ENCODE data around the gene ARID3A.

GRCh38 chr19:887599-887998 is 38.2 kb upstream of the ARID3A start:
- TF ChIP-seq, protein P1, sequence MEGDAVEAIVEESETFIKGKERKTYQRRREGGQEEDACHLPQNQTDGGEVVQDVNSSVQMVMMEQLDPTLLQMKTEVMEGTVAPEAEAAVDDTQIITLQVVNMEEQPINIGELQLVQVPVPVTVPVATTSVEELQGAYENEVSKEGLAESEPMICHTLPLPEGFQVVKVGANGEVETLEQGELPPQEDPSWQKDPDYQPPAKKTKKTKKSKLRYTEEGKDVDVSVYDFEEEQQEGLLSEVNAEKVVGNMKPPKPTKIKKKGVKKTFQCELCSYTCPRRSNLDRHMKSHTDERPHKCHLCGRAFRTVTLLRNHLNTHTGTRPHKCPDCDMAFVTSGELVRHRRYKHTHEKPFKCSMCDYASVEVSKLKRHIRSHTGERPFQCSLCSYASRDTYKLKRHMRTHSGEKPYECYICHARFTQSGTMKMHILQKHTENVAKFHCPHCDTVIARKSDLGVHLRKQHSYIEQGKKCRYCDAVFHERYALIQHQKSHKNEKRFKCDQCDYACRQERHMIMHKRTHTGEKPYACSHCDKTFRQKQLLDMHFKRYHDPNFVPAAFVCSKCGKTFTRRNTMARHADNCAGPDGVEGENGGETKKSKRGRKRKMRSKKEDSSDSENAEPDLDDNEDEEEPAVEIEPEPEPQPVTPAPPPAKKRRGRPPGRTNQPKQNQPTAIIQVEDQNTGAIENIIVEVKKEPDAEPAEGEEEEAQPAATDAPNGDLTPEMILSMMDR (IDR thresholded peaks at IDR 0.05 in 4 of 5, conservative IDR thresholded peaks at IDR 0.05 in 1 of 5) = no peak
- no peak for TF ChIP-seq POLR2A (IDR thresholded peaks at IDR 0.05)

Measured in gastrocnemius medialis (tissue), 4 donors.